Measurements from ENCODE around the gene ATP10A. TPM values are rescaled to one million over a fixed set of nuclear protein-coding genes. Genes with fewer than 3 reads are reported as not detected.

ATP10A gene
- total RNA-seq, 1 experiment from 2014 or later = 3.0 TPM

DNA sequence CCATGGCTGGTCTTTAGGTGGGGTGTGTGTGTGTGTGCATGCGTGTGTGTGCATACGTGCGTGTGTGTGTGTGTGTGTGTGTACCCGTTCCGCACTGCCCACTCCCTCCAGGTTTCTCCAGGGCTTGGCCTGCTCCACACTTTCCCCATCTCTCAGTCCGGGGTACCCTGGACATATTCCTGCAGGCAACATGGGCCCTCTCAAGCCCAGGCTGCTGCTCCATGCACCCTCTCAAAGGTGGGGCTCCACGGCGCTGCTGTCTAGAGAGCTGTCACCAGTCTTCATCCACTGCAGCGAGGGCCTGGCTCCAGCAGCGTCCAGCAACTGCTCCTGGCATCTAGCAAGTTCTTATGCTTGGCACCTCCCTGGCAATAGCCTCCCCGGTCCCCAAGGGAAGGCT, 86.1 kb downstream of the ATP10A start:
- TF ChIP-seq, protein P1, sequence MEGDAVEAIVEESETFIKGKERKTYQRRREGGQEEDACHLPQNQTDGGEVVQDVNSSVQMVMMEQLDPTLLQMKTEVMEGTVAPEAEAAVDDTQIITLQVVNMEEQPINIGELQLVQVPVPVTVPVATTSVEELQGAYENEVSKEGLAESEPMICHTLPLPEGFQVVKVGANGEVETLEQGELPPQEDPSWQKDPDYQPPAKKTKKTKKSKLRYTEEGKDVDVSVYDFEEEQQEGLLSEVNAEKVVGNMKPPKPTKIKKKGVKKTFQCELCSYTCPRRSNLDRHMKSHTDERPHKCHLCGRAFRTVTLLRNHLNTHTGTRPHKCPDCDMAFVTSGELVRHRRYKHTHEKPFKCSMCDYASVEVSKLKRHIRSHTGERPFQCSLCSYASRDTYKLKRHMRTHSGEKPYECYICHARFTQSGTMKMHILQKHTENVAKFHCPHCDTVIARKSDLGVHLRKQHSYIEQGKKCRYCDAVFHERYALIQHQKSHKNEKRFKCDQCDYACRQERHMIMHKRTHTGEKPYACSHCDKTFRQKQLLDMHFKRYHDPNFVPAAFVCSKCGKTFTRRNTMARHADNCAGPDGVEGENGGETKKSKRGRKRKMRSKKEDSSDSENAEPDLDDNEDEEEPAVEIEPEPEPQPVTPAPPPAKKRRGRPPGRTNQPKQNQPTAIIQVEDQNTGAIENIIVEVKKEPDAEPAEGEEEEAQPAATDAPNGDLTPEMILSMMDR (IDR thresholded peaks at IDR 0.05; ENCODE audit: unreplicated experiment) = no peak
- CTCF ChIA-PET = no interaction called here
- Mint-ChIP-seq H3K36me3 (ENCODE audit: insufficient read depth, unreplicated experiment) (no peaks in the 10 kb centered on the region), H3K4me1 (ENCODE audit: low read depth, unreplicated experiment) (no peaks in the 10 kb centered on the region), H3K27ac (ENCODE audit: unreplicated experiment) (no peak overlapping the region), H3K9me3 (ENCODE audit: low read depth, unreplicated experiment) (no peaks in the 10 kb centered on the region), H3K4me3 (ENCODE audit: low read depth, unreplicated experiment) (no peak overlapping the region), H3K27me3 (ENCODE audit: unreplicated experiment) (no peaks in the 10 kb centered on the region)
- intact Hi-C loops (cut with micrococcal nuclease; ENCODE audit: unreplicated experiment) = no loop called here
- DNase-seq = no peak
- no TSS peak for BruUV-seq (replicated peaks)

DNA sequence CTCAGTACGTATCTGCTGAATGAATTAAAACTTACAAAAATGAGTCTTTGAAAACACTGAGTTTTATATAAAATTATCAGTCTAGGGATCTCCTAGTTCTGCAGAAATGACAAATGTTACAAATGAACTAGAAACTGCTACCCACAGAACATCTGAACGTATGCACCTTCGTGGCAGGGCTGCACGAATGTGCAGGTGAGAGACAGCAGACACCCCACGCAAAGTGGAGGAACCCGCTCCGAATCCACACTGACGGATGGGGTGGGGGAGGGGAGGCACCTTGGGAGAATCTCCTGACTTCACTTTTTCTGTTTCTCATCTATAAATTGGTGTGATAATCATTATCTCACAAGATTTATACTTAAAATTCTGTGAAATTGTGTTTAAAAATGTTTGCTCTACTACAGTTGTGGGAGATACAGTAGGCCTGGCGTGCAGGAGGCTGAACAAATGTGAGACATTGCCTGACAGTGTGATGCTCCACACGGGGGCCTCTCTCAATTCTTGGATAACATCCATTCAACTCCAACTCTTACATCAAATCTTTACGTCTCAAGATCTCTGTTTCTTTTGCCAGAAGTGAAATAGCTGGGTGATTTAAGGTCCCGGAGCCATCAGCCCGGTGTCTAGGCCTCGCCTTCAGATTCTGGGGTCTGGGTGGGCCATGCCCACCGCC, 86.9 kb downstream of the ATP10A start:
- no peaks in the 10 kb centered on the region for H3K27me3 Mint-ChIP-seq (ENCODE audit: unreplicated experiment)
- intact Hi-C loops (cut with micrococcal nuclease; ENCODE audit: unreplicated experiment) = no loop called here
- H3K9me3 Mint-ChIP-seq (ENCODE audit: low read depth, unreplicated experiment) = no peaks in the 10 kb centered on the region
- no peak for DNase-seq
- BruUV-seq (replicated peaks) = no TSS peak
- no peaks in the 10 kb centered on the region for H3K36me3 Mint-ChIP-seq (ENCODE audit: insufficient read depth, unreplicated experiment)
- no peak overlapping the region for H3K4me3 Mint-ChIP-seq (ENCODE audit: low read depth, unreplicated experiment)
- CTCF ChIA-PET = no interaction called here
- TF ChIP-seq, protein P1 (IDR thresholded peaks at IDR 0.05; ENCODE audit: unreplicated experiment) = no peak
- H3K4me1 Mint-ChIP-seq (ENCODE audit: low read depth, unreplicated experiment) = no peaks in the 10 kb centered on the region
- H3K27ac Mint-ChIP-seq (ENCODE audit: unreplicated experiment) = no peak overlapping the region

DNA sequence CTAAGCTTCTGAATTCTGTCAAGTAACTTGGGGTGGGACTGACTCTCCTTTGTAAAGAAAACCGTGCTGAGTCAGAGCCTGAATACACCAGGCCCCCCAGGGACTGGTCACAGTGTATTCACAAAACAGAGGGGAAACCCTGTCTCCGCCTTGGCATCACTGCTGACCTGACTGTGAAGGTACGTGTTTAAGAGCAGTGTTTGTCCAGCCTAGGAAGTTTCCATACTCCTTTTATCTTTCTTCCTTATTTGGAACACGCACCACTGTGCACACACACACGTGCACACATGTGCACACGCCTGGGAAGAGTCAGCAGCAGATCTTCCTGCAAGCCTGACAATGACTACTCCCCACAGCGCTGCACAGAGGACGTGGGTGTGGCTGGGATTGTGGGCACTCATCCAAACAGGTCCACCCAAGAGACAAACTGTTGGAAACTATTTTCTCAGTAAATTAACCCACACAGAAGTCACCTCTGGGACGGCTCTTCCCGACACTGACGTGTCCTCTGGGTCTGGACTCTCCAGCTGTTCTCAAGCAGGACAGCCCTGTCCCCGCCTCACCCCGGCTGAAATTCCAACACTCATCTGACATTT, 87.7 kb downstream of the ATP10A start:
- TF ChIP-seq, protein P1 (IDR thresholded peaks at IDR 0.05; ENCODE audit: unreplicated experiment) = no peak
- intact Hi-C loops (cut with micrococcal nuclease; ENCODE audit: unreplicated experiment) = no loop called here
- CTCF ChIA-PET = no interaction called here
- Mint-ChIP-seq H3K9me3 (ENCODE audit: low read depth, unreplicated experiment) (no peaks in the 10 kb centered on the region), H3K36me3 (ENCODE audit: insufficient read depth, unreplicated experiment) (no peaks in the 10 kb centered on the region), H3K4me1 (ENCODE audit: low read depth, unreplicated experiment) (no peaks in the 10 kb centered on the region), H3K4me3 (ENCODE audit: low read depth, unreplicated experiment) (no peak overlapping the region), H3K27me3 (ENCODE audit: unreplicated experiment) (no peaks in the 10 kb centered on the region), H3K27ac (ENCODE audit: unreplicated experiment) (no peak overlapping the region)
- BruUV-seq (replicated peaks) = no TSS peak
- DNase-seq = no peak

DNA sequence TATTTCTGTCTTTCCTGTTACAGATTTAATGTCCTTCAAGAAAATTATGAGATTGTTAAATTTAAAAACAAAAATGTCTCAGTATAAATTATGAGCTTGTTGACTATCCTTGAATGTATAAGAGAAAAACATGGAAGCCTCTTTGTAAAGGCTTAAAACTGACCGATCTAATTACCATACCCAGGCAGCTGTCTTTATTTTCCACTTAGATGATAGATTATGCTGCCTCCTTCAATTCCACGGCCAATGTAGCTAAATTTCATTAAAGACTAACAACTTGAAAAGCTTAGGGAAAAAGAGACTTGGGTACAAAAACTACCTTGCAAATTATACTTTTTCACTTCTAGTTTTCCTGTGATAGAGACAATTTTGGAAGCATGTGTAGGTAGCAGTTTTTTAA, 88.3 kb downstream of the ATP10A start:
- CTCF ChIA-PET = no interaction called here
- BruUV-seq (replicated peaks) = no TSS peak

More for the DNA sequence above, 88.3 kb downstream of the ATP10A start:
- Mint-ChIP-seq H3K9me3 (ENCODE audit: low read depth, unreplicated experiment) (no peaks in the 10 kb centered on the region), H3K4me1 (ENCODE audit: low read depth, unreplicated experiment) (no peaks in the 10 kb centered on the region), H3K27me3 (ENCODE audit: unreplicated experiment) (no peaks in the 10 kb centered on the region), H3K36me3 (ENCODE audit: insufficient read depth, unreplicated experiment) (no peaks in the 10 kb centered on the region), H3K27ac (ENCODE audit: unreplicated experiment) (no peak overlapping the region), H3K4me3 (ENCODE audit: low read depth, unreplicated experiment) (no peak overlapping the region)
- intact Hi-C loops (cut with micrococcal nuclease; ENCODE audit: unreplicated experiment) = no loop called here
- TF ChIP-seq, protein P1 (IDR thresholded peaks at IDR 0.05; ENCODE audit: unreplicated experiment) = no peak
- no peak for DNase-seq

Data from Calu3 (cell line).